Measurements from ENCODE around the gene LRRC46. TPM values are rescaled to one million over a fixed set of nuclear protein-coding genes. Genes with fewer than 3 reads are reported as not detected.

The LRRC46 gene
- total RNA-seq, 2 experiments from 2014 or later: 0.38 to 0.67 TPM

DNA sequence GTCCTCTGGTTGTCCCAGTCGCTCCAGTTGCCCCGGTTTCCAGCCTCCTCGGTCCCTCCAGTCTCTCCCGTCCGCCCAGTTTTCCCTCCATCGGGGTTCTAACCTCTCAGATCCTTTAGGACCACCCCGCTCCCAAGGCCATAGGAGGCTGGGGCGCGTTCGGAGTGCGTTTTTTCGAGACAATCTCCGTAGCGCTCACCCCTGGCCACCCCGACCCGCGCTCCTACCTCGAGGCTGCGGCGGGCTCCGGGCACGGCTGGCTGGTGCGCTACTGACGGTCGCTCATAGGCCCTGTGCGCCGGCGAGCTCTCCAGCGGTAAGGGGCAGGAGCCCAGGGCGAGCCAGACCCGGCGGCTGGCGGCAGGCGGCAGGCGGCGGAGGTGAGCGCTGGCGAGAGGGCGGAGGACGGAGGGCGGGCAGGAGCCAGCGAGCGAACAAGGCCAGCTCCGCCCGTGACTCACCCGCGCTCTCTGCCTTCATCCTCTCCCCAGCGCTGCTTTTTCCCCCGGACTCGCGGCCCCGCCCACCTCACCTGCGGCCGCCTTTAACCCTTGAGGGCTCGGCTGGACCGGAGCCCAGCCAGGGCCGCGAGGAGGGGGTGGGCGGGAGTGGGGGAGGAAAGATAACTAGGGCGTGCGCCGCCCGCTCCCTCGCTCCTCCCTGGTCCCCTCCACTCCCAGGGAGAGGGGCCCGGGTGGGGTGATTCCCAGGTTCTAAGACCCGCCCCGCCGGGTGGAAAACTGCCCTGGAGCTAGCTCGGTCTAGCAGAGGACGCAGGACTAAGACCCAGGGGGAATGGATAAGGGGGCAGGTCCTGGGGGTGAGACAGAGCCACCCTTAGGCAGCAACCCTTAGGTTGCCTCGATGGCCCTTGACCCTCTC is 19.5 kb downstream of the LRRC46 start, which contains the start of gene SP6:
SP6 (minus strand) TSS at position 472 of the 882 bp plus-strand sequence. CDS start 2,734 bp downstream, outside the sequence.
- intact Hi-C loops (cut with micrococcal nuclease): no loop called here
- peak; percentile 93 for ATAC-seq
- TF ChIP-seq, protein P1, sequence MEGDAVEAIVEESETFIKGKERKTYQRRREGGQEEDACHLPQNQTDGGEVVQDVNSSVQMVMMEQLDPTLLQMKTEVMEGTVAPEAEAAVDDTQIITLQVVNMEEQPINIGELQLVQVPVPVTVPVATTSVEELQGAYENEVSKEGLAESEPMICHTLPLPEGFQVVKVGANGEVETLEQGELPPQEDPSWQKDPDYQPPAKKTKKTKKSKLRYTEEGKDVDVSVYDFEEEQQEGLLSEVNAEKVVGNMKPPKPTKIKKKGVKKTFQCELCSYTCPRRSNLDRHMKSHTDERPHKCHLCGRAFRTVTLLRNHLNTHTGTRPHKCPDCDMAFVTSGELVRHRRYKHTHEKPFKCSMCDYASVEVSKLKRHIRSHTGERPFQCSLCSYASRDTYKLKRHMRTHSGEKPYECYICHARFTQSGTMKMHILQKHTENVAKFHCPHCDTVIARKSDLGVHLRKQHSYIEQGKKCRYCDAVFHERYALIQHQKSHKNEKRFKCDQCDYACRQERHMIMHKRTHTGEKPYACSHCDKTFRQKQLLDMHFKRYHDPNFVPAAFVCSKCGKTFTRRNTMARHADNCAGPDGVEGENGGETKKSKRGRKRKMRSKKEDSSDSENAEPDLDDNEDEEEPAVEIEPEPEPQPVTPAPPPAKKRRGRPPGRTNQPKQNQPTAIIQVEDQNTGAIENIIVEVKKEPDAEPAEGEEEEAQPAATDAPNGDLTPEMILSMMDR (IDR thresholded peaks at IDR 0.05): no peak
- Mint-ChIP-seq H3K27ac (no peak within 1 kb of the TSS), H3K36me3 (ENCODE audit: low read depth) (no peaks in the 10 kb centered on the region), H3K4me3 (peak within 1 kb of the TSS; percentile 32), H3K27me3 (peaks cover 76% of the 10 kb centered on the region), H3K9me3 (no peaks in the 10 kb centered on the region), H3K4me1 (ENCODE audit: low read depth) (peaks cover 16% of the 10 kb centered on the region)
- DNase-seq: peak; percentile 83
- ChIA-PET CTCF (interaction anchor here (6.1 to 20.8 kb wide), 2 partner anchors 9 to 36 kb away, joined by 39 to 586 read pairs; partner anchors contain the start of genes SCRN2 and SP2), POLR2A (interaction anchor here (0.9 to 3.1 kb wide), 5 partner anchors 10 to 44 kb away, joined by 3 to 15 read pairs (median 3); partner anchors contain the start of gene SCRN2)

DNA sequence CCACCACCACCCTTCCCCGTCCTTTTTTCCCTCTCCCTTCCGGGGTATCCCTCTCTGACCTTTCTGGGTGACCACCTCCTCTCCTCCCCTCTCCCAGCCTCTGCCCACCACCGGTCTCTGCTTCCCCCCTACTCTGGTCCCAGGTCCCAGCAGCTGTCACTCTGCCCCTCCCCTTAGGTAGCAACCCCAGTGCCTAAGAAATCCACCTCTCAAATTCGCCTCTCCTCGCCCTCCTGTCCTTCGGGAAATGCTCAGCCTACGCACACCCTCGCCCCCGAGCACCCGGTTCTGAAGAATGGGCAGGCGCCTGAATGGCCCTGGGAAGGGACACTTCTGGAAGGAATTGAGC is 20.3 kb downstream of the LRRC46 start:
- TF ChIP-seq, protein P1 (IDR thresholded peaks at IDR 0.05): no peak
- intact Hi-C loops (cut with micrococcal nuclease): no loop called here
- peaks cover 16% of the 10 kb centered on the region for H3K4me1 Mint-ChIP-seq (ENCODE audit: low read depth)
- peaks cover 70% of the 10 kb centered on the region for H3K27me3 Mint-ChIP-seq
- DNase-seq: no peak
- ChIA-PET POLR2A (interaction anchor here (1.0 to 3.1 kb wide), 4 partner anchors 11 to 43 kb away, joined by 3 to 15 read pairs (median 4); partner anchors contain the start of gene SCRN2), CTCF (interaction anchor here (6.1 to 20.8 kb wide), 2 partner anchors 10 to 35 kb away, joined by 39 to 586 read pairs; partner anchors contain the start of genes SCRN2 and SP2)
- H3K9me3 Mint-ChIP-seq: no peaks in the 10 kb centered on the region
- H3K27ac Mint-ChIP-seq: no peak overlapping the region
- H3K36me3 Mint-ChIP-seq (ENCODE audit: low read depth): no peaks in the 10 kb centered on the region
- ATAC-seq: no peak
- H3K4me3 Mint-ChIP-seq: peak overlapping the region; percentile 11

DNA sequence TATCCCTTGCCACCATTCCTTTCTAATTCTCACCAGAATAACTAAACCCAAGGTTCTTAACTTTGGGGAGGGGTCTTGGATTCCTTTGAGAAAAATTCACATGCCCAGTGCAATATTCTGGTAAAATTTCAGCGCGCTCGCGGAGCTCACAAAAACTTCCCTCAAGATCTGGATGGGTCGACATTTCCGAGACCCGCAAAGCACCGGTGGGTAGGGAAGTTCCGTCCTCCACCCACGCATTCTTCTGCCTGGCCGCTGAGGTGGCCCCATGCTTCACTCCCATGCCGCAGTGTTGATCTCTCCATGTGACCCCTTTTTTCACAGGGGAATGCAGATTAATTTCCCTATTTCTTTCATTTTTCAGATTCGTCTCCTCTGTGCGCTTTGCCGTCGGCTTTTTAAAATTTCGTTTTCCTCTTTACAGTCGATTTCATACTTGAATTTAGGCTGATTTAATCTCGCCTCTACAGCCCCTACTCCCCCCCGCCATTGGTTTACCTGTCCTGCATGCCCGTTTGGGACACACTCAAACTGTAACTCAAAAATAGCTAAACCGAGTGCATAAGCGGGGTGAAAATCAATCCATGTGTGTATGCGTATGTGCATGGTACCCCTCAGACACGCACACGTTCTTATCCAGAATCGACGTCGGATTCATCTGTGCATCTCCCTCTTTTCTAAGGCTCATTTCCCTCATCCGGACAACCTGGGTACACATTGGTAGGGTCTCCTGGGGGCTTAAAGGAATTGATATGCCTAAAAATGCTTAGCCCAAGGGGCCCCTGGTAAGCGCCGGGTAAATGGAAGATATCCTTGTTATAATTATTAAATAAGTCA is 20.9 kb downstream of the LRRC46 start:
- Mint-ChIP-seq H3K36me3 (ENCODE audit: low read depth) (no peaks in the 10 kb centered on the region), H3K27ac (no peak overlapping the region), H3K4me1 (ENCODE audit: low read depth) (peaks cover 16% of the 10 kb centered on the region), H3K9me3 (no peaks in the 10 kb centered on the region), H3K4me3 (peak overlapping the region; percentile 11), H3K27me3 (peaks cover 65% of the 10 kb centered on the region)
- ATAC-seq: no peak
- DNase-seq: peak; percentile 43
- POLR2A ChIA-PET: interaction anchor here (0.8 to 3.1 kb wide), 5 partner anchors 12 to 203 kb away, joined by 3 to 15 read pairs (median 3); partner anchors contain the start of genes KPNB1 and SCRN2
- intact Hi-C loops (cut with micrococcal nuclease): no loop called here
- CTCF ChIA-PET: interaction anchor here (6.1 to 20.8 kb wide), 2 partner anchors 11 to 35 kb away, joined by 39 to 586 read pairs; partner anchors contain the start of genes SCRN2 and SP2
- TF ChIP-seq, protein P1 (IDR thresholded peaks at IDR 0.05): no peak

DNA sequence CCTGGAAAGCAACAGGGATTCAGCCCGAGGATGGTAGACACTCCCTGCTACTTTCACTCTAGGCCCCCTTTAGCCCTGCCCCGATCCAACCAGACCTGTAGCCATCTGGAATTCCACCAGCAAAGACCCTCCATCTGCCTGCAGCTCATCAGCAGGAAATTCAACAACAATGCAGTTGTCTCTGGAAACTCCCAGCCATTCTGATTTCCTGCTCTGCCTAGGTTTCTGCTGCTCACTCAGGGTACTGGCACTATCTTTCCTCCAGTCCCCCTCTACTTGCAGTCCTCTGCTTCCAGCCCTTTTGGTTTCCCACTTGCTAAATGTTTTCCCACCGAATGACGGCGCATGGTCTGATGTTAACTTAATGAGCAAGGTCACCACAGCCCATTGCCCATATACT is 22.1 kb downstream of the LRRC46 start:
- no peak overlapping the region for H3K27ac Mint-ChIP-seq
- intact Hi-C loops (cut with micrococcal nuclease): no loop called here
- DNase-seq (no peak), ATAC-seq (no peak)
- H3K27me3 Mint-ChIP-seq: peaks cover 64% of the 10 kb centered on the region
- peaks cover 16% of the 10 kb centered on the region for H3K4me1 Mint-ChIP-seq (ENCODE audit: low read depth)
- H3K4me3 Mint-ChIP-seq: no peak overlapping the region
- TF ChIP-seq, protein P1 (IDR thresholded peaks at IDR 0.05): no peak
- ChIA-PET CTCF (interaction anchor here (6.1 to 20.8 kb wide), 2 partner anchors 12 to 33 kb away, joined by 39 to 586 read pairs; partner anchors contain the start of genes SCRN2 and SP2), POLR2A (no interaction called here)
- H3K9me3 Mint-ChIP-seq: no peaks in the 10 kb centered on the region
- H3K36me3 Mint-ChIP-seq (ENCODE audit: low read depth): no peaks in the 10 kb centered on the region

Measured in activated CD8-positive, alpha-beta T cell treated with anti-CD3 and anti-CD28 coated beads for 36 hours (primary cell).